ENCODE measurements around the gene THUMPD1.
"Not testable (repeated sequence)": the region's sequence is repeated elsewhere in the genome, so short reads cannot be mapped to it uniquely, and the experiment has no call there.

The THUMPD1 gene

DNA sequence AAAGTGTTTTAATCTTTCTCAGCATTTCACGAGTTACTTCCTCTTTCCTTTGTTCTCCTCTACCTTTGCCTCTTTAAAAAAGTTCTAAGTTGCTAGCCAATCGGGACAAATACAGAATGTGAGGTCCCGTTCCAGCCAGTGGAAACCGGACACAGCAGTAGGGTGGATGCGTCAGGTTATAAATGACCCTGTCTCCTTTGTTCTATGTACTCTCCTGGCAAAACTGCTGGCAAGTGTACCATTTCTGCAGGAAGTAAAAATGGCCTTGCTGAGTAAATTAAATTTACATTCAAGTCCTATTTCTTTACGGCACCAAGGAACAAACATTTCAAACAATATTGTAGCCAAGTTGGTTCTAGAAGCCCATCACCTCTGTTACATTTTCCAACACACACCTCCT is 47.5 kb downstream of the THUMPD1 start:
- not testable (repeated sequence) for DNase-seq (ENCODE audit: low read depth)

DNA sequence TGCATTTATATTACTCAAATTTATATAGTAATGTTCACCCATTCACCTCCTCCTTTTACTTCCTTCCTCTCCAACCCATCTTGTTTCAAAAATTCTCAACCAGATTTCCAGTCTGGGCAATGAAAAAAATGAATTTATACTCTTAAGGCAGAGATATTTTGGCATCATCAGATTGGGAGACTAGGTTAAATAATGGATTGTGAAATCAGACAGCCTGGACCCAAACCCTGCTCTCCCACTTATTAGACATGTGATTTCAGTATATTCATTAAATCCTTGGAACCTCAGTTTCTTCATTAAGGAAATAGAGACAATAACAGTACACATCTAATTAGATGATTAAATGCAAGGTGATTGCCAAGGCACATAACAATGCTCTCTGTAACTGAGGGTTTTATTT is 52.0 kb downstream of the THUMPD1 start:
- DNase-seq (ENCODE audit: low read depth): no peak

DNA sequence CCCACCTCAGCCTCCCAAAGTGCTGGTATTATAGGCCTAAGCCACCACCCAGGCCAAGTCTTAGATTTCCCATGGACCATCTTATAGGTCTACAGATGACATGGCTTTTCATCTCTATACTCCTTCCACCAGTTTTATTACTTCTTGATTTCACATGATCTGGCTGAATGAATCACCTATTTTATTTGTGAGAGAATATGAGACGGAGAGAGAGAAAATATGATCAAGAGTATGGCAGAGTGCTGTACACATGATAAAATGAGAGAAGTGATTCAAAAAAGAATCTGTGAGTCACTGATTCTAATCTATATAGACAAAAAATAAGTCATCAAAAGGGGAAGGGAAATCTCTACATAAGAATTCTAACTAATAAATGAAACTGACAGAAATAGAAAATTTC is 57.8 kb downstream of the THUMPD1 start:
- no peak for DNase-seq (ENCODE audit: low read depth)
